Measurements from ENCODE around the gene ZNF516.

The ZNF516 gene

GRCh38 chr18:76343938-76344569, 151.0 kb downstream of the ZNF516 start:
- no peak for DNase-seq (ENCODE audit: low read depth)

- no peak for DNase-seq (ENCODE audit: low read depth)
Observed at GRCh38 chr18:76340410-76340809, 154.6 kb downstream of the ZNF516 start.

GRCh38 chr18:76339246-76339620, 155.8 kb downstream of the ZNF516 start:
- DNase-seq (ENCODE audit: low read depth): no peak

- no peak for DNase-seq (ENCODE audit: low read depth)
Observed at GRCh38 chr18:76338619-76339245, 156.3 kb downstream of the ZNF516 start.

GRCh38 chr18:76338088-76338487, 157.0 kb downstream of the ZNF516 start:
- no peak for DNase-seq (ENCODE audit: low read depth)

GRCh38 chr18:76335859-76336640, 159.0 kb downstream of the ZNF516 start:
- no peak for DNase-seq (ENCODE audit: low read depth)

- no peak for DNase-seq (ENCODE audit: low read depth)
Observed at GRCh38 chr18:76328140-76328539, 166.9 kb downstream of the ZNF516 start.

- DNase-seq (ENCODE audit: low read depth): no peak
Observed at GRCh38 chr18:76323891-76324290, 171.2 kb downstream of the ZNF516 start.

GRCh38 chr18:76322686-76323085, 172.4 kb downstream of the ZNF516 start:
- no peak for DNase-seq (ENCODE audit: low read depth)

- no peak for DNase-seq (ENCODE audit: low read depth)
Observed at GRCh38 chr18:76319366-76319765, 175.7 kb downstream of the ZNF516 start.

GRCh38 chr18:76318607-76319006, 176.4 kb downstream of the ZNF516 start:
- DNase-seq (ENCODE audit: low read depth): no peak

- no peak for DNase-seq (ENCODE audit: low read depth)
Observed at GRCh38 chr18:76317136-76317535, 177.9 kb downstream of the ZNF516 start.

- DNase-seq (ENCODE audit: low read depth): no peak
Observed at GRCh38 chr18:76315722-76316230, 179.3 kb downstream of the ZNF516 start.

- DNase-seq (ENCODE audit: low read depth): no peak
Observed at GRCh38 chr18:76314496-76314895, 180.5 kb downstream of the ZNF516 start.

GRCh38 chr18:76314015-76314414, 181.0 kb downstream of the ZNF516 start:
- no peak for DNase-seq (ENCODE audit: low read depth)

Data from EH (cell line).